H9 (cell line): Measurements from ENCODE around the gene PNPLA1. TPM values are rescaled to one million over a fixed set of nuclear protein-coding genes. Genes with fewer than 3 reads are reported as not detected.

Experiments
- DNase-seq: peaks from one replicate; pipeline ENCODE4 v3.0.0-alpha.2; 2017
- H2AFZ ChIP-seq: one replicate; pipeline ENCODE4 v1.6.1; 2013; ENCODE audit warnings: mild to moderate bottlenecking, low read length, control low read depth, moderate library complexity
- H2AK5ac ChIP-seq: 2 replicates; pipeline ENCODE4 v1.6.1; 2013; ENCODE audit warnings: low read length, control low read depth, mixed read lengths; ENCODE audit not compliant: insufficient read length
- H2BK120ac ChIP-seq: one replicate; pipeline ENCODE4 v1.6.1; 2013; ENCODE audit warnings: low read depth, mild to moderate bottlenecking, low read length, control low read depth, inconsistent platforms; ENCODE audit not compliant: poor library complexity, severe bottlenecking
- H2BK12ac ChIP-seq: 2 replicates; pipeline ENCODE4 v1.6.1; 2013; ENCODE audit warnings: low read length, control low read depth, mixed read lengths, low read depth; ENCODE audit not compliant: insufficient read length
- H2BK15ac ChIP-seq: 2 replicates; pipeline ENCODE4 v1.6.1; 2013; ENCODE audit warnings: low read depth, low read length, control low read depth
- H2BK20ac ChIP-seq: one replicate; pipeline ENCODE4 v1.6.1; 2013; ENCODE audit warnings: low read depth, mild to moderate bottlenecking, low read length, control low read depth, inconsistent platforms; ENCODE audit not compliant: poor library complexity, severe bottlenecking
- H2BK5ac ChIP-seq: 2 replicates; pipeline ENCODE4 v1.6.1; 2013; ENCODE audit warnings: low read length, control low read depth, mixed read lengths; ENCODE audit not compliant: insufficient read length
- H3K14ac ChIP-seq: 2 replicates; pipeline ENCODE4 v1.6.1; 2013; ENCODE audit warnings: low read length, control low read depth; ENCODE audit not compliant: insufficient read depth
- H3K18ac ChIP-seq: 2 replicates; pipeline ENCODE4 v1.6.1; 2013; ENCODE audit warnings: low read depth, mild to moderate bottlenecking, mixed read lengths, low read length, control low read depth; ENCODE audit not compliant: insufficient read length
- H3K23ac ChIP-seq: 2 replicates; pipeline ENCODE4 v1.6.1; 2013; ENCODE audit warnings: low read length, control low read depth, mixed read lengths, low read depth; ENCODE audit not compliant: insufficient read length
- H3K23me2 ChIP-seq: 2 replicates; pipeline ENCODE4 v1.6.1; 2013; ENCODE audit warnings: low read depth, mild to moderate bottlenecking, mixed read lengths, low read length, control low read depth; ENCODE audit not compliant: insufficient read length, poor library complexity, severe bottlenecking
- H3K27ac ChIP-seq: 2 replicates; pipeline ENCODE4 v1.5.1; 2013; ENCODE audit warnings: low read length, control low read depth, mixed read lengths, low read depth; ENCODE audit not compliant: insufficient read length
- H3K27me3 ChIP-seq: 2 replicates; pipeline ENCODE4 v1.6.1; 2013; ENCODE audit warnings: low read length, control low read depth, inconsistent platforms; ENCODE audit not compliant: insufficient read depth
- H3K4ac ChIP-seq: 2 replicates; pipeline ENCODE4 v1.6.1; 2013; ENCODE audit warnings: low read depth, mild to moderate bottlenecking, control low read depth, inconsistent platforms, low read length, moderate library complexity
- H3K4me1 ChIP-seq: 2 replicates; pipeline ENCODE4 v1.6.1; 2013; ENCODE audit warnings: low read length, control low read depth, inconsistent platforms; ENCODE audit not compliant: insufficient read depth
- H3K4me2 ChIP-seq: 2 replicates; pipeline ENCODE4 v1.6.1; 2013; ENCODE audit warnings: low read length, control low read depth, mixed read lengths; ENCODE audit not compliant: insufficient read length, insufficient read depth
- H3K56ac ChIP-seq: 2 replicates; pipeline ENCODE4 v1.6.1; 2013; ENCODE audit warnings: low read depth, mild to moderate bottlenecking, mixed read lengths, low read length, control low read depth; ENCODE audit not compliant: insufficient read length
- H3K79me1 ChIP-seq: 2 replicates; pipeline ENCODE4 v1.6.1; 2013; ENCODE audit warnings: low read depth, mild to moderate bottlenecking, moderate library complexity, low read length, control low read depth, inconsistent platforms; ENCODE audit not compliant: insufficient read depth, poor library complexity, severe bottlenecking
- H3K79me2 ChIP-seq: 2 replicates; pipeline ENCODE4 v1.6.1; 2013; ENCODE audit warnings: low read length, control low read depth, inconsistent platforms; ENCODE audit not compliant: insufficient read depth
- H3K9ac ChIP-seq: 2 replicates; pipeline ENCODE4 v1.6.1; 2013; ENCODE audit warnings: low read length, control low read depth, mixed read lengths; ENCODE audit not compliant: insufficient read length; ENCODE audit errors: extremely low read depth
- H3K9me3 ChIP-seq: one replicate; pipeline ENCODE4 v1.6.1; 2013; ENCODE audit warnings: low read depth, low read length, inconsistent platforms; ENCODE audit not compliant: control insufficient read depth
- H3T11ph ChIP-seq: one replicate; pipeline ENCODE4 v1.6.1; 2013; ENCODE audit warnings: mild to moderate bottlenecking, low read length, control low read depth, inconsistent platforms
- H4K20me1 ChIP-seq: one replicate; pipeline ENCODE4 v1.6.1; 2013; ENCODE audit not compliant: control insufficient read depth, insufficient read length, insufficient read depth
- H4K5ac ChIP-seq: 2 replicates; pipeline ENCODE4 v1.6.1; 2013; ENCODE audit warnings: low read depth, mild to moderate bottlenecking, mixed read lengths, low read length, control low read depth; ENCODE audit not compliant: insufficient read length
- H4K8ac ChIP-seq: replicated peaks from 2 replicates; pipeline ENCODE4 v1.6.1; 2013; ENCODE audit warnings: low read length, control low read depth, mixed read lengths, low read depth; ENCODE audit not compliant: insufficient read length
- H4K91ac ChIP-seq: 2 replicates; pipeline ENCODE4 v1.6.1; 2013; ENCODE audit warnings: low read depth, mild to moderate bottlenecking, moderate library complexity, mixed read lengths, low read length, control low read depth; ENCODE audit not compliant: insufficient read length
- H3K27ac Mint-ChIP-seq, 3 experiments: 2 replicates in 2 of 3; 3 replicates in 1 of 3; pipeline ENCODE4 v1.8.0; 2020 to 2021; ENCODE audit warnings: mixed read lengths in 3 of 3, mild to moderate bottlenecking in 1 of 3, moderate library complexity in 1 of 3
- H3K27me3 Mint-ChIP-seq: 2 replicates; pipeline ENCODE4 v1.8.0; 2021; ENCODE audit warnings: low read depth, mild to moderate bottlenecking, moderate library complexity, mixed read lengths
- H3K36me3 Mint-ChIP-seq, 3 experiments: 2 replicates in 2 of 3; 3 replicates in 1 of 3; pipeline ENCODE4 v1.8.0; 2020 to 2021; ENCODE audit warnings: low read depth in 3 of 3, mixed read lengths in 3 of 3; ENCODE audit not compliant: insufficient read depth in 1 of 3
- H3K4me1 Mint-ChIP-seq, 2 experiments: 2 replicates each; pipeline ENCODE4 v1.8.0; 2020; ENCODE audit warnings: mixed read lengths in 2 of 2
- H3K4me3 Mint-ChIP-seq, 2 experiments: 2 replicates in 1 of 2; 3 replicates in 1 of 2; pipeline ENCODE4 v1.8.0; 2020 to 2021; ENCODE audit warnings: mild to moderate bottlenecking in 2 of 2, mixed read lengths in 2 of 2, moderate library complexity in 1 of 2
- H3K9me3 Mint-ChIP-seq, 2 experiments: 2 replicates in 1 of 2; 3 replicates in 1 of 2; pipeline ENCODE4 v1.8.0; 2020; ENCODE audit warnings: mild to moderate bottlenecking in 2 of 2, mixed read lengths in 2 of 2, moderate library complexity in 1 of 2
- WGBS: extraction: QIAGEN DNeasy Blood & Tissue Kit; methylation state at CpG from one replicate; pipeline ENCODE4 v1.1.7; 2013; ENCODE audit warnings: missing lambda C conversion rate, low lambda C conversion rate, mixed read lengths; ENCODE audit not compliant: insufficient read length; ENCODE audit errors: extremely low coverage; 5-methylcytosine and 5-hydroxymethylcytosine counted together
- total RNA-seq: library from RNA; stranded (reverse); gene quantifications from 2 replicates; pipeline ENCODE4 v1.2.1, GENCODE V29; 2021
- TF ChIP-seq, protein P1 (sequence below): fragments of 200-600 bp; sonication (generic); conservative IDR thresholded peaks from 3 replicates; pipeline ENCODE4 v1.8.0; 2021; ENCODE audit warnings: antibody characterized with exemption, mild to moderate bottlenecking

PNPLA1 gene
- total RNA-seq, 1 experiment from 2014 or later = 0.09 TPM

DNA sequence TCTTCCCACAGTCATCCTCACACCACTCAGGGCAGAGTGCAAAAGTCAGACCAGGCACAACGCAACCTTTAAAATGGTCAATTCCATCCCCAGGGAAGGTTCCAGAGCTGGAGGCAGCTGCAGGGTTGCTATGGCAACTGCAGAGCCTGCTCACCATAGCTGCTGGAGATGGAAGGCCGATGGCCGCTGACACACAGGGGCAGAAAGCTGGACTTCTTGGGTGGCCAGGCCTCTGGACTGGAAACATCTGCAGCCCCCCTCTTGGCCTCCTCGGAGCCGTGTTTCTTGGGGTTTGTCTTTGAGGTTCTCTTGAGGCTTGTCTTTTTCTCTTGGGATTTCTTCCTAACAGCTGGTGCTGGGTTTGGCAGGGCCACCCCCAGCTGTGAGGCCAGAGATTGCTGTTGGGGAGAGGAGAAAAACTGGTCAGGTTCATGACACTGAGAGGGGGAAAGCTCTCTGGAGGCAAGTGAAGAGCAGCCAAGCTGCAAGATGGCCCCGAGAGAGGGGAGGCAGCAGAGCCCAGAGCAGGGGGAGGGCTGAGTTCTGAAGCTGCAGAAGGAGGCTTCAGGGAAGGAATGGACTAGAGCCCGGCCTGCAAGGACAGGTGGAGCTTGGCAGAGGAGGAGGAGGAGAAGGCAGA is 56.6 kb downstream of the PNPLA1 start:
- Histone ChIP-seq H2BK5ac (no peak overlapping the region), H3K56ac (no peak overlapping the region), H3K27me3 (no peaks in the 10 kb centered on the region), H2BK12ac (no peak overlapping the region), H4K8ac (no peak overlapping the region), H3K18ac (no peak overlapping the region), H4K5ac (no peak overlapping the region), H3K27ac (no peak overlapping the region), H3K79me1 (no peaks in the 10 kb centered on the region), H3K23ac (no peak overlapping the region), H2BK15ac (no peak overlapping the region; the same call in 1 of the 2 replicates), H3K14ac (no peak overlapping the region), H4K91ac (no peak overlapping the region), H3K4me2 (no peak overlapping the region), H3K9me3 (no peaks in the 10 kb centered on the region), H3K9ac (no peak overlapping the region), H4K20me1 (no peaks in the 10 kb centered on the region), H3K4me1 (no peaks in the 10 kb centered on the region), H3K23me2 (no peaks in the 10 kb centered on the region), H2BK20ac (no peak overlapping the region), H3K79me2 (no peaks in the 10 kb centered on the region), H3K4ac (no peak overlapping the region), H2AFZ (no peak overlapping the region), H2BK120ac (no peak overlapping the region), H3T11ph (no peak overlapping the region), H2AK5ac (no peak overlapping the region)
- H3K9me3 Mint-ChIP-seq = no peaks in the 10 kb centered on the region; a peak in 1 of 5 replicates
- no peak overlapping the region for H3K27ac Mint-ChIP-seq
- no peak for DNase-seq
- H3K36me3 Mint-ChIP-seq = no peaks in the 10 kb centered on the region
- H3K4me3 Mint-ChIP-seq = no peak overlapping the region
- peaks cover 26 to 42% of the 10 kb centered on the region in 2 experiments for H3K4me1 Mint-ChIP-seq
- TF ChIP-seq, protein P1, sequence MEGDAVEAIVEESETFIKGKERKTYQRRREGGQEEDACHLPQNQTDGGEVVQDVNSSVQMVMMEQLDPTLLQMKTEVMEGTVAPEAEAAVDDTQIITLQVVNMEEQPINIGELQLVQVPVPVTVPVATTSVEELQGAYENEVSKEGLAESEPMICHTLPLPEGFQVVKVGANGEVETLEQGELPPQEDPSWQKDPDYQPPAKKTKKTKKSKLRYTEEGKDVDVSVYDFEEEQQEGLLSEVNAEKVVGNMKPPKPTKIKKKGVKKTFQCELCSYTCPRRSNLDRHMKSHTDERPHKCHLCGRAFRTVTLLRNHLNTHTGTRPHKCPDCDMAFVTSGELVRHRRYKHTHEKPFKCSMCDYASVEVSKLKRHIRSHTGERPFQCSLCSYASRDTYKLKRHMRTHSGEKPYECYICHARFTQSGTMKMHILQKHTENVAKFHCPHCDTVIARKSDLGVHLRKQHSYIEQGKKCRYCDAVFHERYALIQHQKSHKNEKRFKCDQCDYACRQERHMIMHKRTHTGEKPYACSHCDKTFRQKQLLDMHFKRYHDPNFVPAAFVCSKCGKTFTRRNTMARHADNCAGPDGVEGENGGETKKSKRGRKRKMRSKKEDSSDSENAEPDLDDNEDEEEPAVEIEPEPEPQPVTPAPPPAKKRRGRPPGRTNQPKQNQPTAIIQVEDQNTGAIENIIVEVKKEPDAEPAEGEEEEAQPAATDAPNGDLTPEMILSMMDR = no peak
- peaks cover 4% of the 10 kb centered on the region for H3K27me3 Mint-ChIP-seq
- WGBS = no CpG with 5 or more reads among the region's 7 CpGs
